GM18909 (cell line): Measurements from ENCODE around the gene KLB.
"Not testable (repeated sequence)": the region's sequence is repeated elsewhere in the genome, so short reads cannot be mapped to it uniquely, and the experiment has no call there.

Experiments used
- ATAC-seq: cut with Tn5 transposase; IDR thresholded peaks from one replicate; pipeline ENCODE4 v1.9.1; 2021; ENCODE audit warnings: mild to moderate bottlenecking; ENCODE audit not compliant: unreplicated experiment, poor library complexity

Gene KLB

DNA sequence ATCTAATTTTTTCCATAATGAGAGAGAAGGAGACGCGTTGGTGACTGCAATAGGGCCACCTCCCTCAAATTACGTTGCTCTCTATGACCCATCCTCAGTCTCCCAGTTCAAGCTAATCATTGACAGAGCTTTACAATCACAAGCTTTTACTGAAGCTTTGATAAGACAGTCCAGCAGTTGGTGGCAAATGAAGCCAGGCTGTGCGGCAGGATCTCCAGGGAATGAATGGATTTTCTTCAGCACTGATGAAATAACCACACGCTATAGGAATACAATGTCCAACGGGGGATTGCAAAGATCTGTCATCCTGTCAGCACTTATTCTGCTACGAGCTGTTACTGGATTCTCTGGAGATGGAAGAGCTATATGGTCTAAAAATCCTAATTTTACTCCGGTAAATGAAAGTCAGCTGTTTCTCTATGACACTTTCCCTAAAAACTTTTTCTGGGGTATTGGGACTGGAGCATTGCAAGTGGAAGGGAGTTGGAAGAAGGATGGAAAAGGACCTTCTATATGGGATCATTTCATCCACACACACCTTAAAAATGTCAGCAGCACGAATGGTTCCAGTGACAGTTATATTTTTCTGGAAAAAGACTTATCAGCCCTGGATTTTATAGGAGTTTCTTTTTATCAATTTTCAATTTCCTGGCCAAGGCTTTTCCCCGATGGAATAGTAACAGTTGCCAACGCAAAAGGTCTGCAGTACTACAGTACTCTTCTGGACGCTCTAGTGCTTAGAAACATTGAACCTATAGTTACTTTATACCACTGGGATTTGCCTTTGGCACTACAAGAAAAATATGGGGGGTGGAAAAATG lies at the start of gene KLB:
KLB (plus strand) TSS at position 168 of the 821 bp plus-strand sequence; CDS start at position 188, 20 bp downstream.
- ATAC-seq = no peak

DNA sequence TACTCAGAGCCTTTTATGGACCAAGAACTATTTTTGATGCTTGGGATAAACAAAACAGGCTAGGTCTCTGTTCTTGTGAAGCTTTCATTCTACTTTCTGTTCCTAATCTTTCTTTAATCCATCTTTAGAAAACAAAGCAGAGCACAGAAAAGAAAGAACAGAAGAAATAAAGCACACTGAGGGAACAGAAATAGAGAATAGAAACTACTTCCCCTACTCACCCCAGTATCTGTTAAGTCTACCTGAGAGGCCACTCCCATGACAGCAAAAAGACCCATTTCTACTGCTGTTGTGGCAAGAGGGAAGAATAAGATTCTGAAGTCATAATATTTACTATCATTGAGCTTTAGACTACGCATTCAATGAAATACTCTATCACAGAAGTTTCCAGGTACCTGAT lies 49.7 kb upstream of the KLB start:
- ATAC-seq = peak; percentile 33

DNA sequence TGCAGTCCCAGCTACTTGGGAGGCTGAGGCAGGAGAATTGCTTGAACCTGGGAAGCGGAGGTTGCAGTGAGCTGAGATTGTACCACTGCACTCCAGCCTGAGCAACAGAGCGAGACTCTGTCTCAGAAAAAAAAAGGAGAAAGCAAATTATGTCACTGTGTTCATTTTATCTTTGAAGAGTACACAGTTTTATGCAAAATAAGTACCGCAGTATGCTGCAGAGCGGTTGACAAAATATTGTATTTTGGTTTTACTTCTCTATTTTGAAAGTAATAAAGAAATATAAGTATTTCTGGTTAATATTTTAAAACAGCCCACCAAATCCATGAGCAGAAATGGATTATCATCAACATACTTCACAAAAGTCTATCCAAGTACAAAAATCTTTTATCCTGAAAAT lies 46.1 kb upstream of the KLB start:
- ATAC-seq = peak; percentile 54

DNA sequence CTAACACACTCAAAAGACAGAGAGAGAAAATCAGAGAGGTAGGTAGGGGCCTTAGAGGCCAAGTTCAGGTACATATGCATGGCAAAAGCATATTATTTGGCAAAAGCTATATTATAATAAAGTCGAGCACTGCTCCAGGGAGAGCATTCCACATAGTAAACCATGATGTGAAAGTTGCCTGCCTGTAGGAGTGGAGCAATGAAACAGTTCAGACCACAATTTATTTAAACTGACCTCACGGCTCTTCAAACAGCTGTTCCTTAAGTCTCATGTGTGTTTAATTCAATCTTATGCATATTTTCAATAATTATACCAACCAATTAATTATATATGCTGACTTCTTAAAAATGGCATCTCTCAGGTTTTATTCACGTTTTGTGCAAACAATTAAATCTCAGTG lies 43.9 kb upstream of the KLB start:
- ATAC-seq = no peak

DNA sequence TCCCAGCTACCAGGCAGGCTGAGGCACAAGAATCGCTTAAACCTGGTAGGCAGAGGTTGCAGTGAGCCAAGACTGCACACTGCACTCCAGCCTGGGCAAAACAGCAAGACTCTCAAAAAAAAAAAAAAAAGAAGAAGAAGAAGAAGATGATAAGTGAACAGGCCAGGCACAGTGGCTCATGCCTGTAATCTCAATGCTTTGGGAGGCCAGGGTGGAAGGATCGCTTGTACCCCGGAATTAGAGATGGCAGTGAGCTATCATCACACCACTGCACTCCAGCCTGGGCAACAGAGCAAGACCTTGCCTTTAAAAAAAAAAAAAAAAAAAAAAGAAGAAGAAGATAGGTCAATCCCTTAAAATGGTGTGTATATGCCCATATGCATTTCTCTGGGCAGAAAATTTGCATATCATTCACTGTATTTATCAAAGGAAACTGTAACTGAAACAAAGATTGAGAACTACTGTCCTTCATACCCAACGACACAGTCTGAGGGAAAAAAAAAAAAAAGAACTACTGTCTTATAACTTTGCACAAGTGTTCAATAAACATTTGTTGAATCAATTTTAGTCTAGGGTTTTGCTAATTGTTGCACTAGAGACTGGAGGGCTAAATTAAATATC lies 42.8 kb upstream of the KLB start:
- peak; percentile 46 for ATAC-seq

DNA sequence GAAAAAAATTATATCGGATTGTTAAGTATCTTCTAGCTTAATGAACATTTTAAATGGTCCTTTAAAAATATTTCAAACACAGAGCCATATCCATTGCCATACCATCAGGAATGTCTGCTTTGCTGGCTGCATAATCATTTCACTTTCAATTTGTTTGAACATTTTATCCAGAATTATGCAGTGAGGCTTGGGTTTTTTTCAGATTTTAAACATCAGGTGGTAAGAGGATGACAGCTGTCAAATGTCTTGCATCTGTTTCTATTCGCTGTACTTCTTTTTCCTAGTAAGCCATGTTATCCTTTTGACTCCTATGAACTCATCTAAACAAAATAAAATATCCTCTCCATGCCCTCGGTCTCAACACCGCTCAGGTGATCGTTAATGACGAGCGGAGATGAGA lies 41.4 kb upstream of the KLB start:
- no peak for ATAC-seq

DNA sequence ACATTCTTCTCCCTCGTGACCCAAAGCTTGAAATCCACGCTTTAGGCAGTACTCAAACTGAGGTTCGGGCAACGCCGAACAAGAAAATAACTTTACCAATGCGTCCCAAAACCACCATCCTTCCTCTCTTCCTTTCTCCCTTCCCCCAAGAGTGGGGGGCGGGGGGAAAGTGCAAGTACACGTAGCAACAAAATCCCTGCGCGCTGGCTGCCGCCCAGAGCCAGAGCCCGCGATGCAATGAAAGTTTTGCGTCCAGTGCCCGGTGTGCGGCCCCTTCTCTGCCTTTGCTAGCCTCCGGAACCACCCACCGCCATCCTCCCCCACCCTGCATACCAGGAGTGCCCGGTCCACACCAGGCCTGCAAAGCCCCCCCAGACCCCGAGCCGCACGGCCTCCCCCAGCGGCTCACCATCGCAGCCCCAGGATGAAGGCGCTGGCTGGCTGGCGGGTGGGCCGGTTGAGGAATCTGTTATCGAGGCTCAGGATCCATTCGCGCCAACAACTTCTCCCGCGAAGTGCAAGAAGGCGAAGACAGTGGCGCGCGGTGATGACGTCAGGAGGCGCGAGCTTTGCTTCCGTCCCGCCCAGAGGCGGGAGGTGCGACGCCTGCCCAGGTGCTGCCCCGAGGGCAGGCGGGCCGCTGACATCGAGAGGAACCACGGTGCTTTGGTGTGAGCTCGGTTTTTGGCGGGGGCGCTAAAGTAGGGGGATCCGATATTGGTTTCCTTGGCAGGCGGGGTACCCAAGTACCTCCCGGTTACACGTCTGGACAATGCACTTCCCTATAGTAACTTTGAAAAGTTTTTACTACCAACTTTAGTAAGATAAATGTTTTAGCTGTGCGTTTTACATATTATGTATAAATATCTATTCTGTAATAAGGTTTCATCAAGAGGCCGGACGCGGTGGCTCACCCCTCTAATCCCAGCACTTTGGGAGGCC lies 40.6 kb upstream of the KLB start, which contains the start of gene RFC1:
RFC1 (minus strand) TSS at position 533 of the 942 bp plus-strand sequence; CDS start at position 412, 121 bp downstream.
- peak; percentile 76 for ATAC-seq

DNA sequence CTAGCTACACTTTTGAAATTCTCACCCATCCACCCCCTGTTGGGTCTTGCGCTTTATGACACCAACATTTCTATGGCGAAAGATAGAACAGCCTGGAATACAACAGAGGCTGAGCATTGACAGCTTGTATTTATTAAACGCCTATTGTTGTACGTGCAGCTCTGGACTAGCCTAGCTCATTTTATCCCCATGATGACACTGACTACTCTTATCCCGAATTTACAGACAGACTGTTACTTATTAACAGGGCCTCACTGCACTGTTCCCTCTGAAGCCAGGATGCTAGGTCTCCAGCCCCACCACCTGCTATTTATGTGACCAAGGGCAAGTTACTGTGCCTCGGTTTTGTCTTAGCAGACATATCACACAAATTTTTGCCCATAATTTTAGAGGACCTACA lies 39.6 kb upstream of the KLB start:
- ATAC-seq = no peak

DNA sequence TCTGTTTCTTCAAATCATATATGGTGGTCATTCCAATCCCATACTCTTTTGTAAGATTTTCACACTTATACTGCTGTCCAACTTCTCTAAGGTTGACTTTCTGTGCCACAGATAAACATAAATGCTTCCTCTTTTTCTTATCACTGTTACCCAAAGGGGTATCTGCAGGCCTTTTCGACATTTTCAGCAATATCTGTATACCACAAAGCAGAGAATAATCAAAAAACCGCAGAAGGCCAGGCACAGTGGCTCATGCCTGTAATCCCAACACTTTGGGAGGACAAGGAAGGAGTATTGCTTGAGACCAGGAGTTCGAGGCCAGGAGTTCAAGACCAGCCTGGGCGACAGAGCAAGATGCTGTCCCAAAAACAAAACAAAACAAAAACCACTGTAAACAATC lies 37.4 kb upstream of the KLB start:
- no peak for ATAC-seq

DNA sequence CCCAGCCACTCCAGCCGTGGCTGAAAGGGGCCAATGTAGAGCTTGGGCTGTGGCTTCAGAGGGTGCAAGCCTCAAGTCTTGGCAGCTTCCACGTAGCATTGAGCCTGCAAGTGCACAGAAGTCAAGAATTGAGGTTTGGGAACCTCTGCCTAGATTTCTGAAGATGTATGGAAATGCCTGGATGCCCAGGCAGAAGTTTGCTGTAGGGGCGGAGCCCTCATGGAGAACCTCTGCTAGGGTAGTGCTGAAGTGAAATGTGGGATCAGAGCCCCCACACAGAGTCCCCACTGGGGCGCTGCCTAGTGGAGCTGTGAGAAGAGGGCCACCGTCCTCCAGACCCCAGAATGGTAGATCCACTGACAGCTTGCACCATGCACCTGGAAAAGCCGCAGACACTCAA lies 35.5 kb upstream of the KLB start:
- ATAC-seq = not testable (repeated sequence)

DNA sequence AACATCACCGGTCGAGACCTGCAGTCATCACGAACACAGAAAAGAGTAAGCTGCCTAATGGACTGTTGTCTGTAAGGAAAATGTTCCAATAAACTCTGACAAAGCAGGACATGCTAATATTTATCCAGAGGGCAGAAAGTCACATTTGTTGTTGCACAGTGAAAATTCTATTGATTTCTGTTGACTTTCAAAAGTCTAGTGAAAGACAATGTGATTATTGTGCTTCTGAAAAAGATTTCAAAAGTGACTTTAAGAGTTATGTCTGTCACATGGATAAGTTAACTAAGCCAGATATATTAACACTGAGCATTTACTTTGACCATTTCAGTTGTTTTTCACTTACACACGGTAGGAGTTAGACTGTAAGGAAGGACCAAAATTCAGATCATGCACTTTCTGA lies 31.3 kb upstream of the KLB start:
- no peak for ATAC-seq

DNA sequence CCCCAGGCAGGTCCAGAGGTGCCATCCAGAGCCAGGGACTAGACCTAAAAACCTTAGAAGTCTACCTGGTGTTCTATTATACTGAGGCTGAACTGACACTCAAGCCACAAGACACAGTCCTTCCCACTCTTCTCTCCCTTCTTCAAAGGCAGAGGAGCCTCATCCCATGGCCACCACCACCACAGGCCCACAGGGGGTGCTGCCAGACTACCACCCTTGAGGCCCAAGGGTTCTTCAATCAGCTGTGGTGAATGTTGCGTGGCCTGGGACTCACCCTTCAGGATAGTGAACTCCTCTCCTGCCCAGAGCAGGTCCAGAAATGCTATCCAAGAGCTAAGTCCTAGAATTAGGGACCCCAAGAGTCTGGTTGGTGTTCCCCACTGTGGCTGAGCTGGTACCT lies 23.0 kb upstream of the KLB start:
- ATAC-seq = no peak

DNA sequence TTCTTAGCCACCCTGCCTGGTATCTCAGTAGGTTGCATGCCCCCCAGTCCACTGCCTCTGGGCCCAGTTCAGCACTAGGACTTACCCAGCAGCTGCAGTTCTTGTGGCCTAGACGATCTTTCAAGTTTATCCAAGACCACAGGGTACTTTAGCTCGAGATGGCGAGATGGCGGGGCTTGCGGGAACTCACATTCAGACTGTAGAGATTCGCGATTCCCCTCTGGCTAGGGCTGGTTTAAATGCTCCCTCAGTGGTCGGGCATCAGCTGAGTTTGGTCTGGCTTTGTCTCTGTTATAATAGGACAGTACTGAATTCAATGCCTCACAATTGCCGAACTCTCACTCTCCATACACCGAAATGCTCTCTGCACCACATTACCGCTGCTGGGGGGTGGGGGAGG lies 22.2 kb upstream of the KLB start:
- no peak for ATAC-seq

DNA sequence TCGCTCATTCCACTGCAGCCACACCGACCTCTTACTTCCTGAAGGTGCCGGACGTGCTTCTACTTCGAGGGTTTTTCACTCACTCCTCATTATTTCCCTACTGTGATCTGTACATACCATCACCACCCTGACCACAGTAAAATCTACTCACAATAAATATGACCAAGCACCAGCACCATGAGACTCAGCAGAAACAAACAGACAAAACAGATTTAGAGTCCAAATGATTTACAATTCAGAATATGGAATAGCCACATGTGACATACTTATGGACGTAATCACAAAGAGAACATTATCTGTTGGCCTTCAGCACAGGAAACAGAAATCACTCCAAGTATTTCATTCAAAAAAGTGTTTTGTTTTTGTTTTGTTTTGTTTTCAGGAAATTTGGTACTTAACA lies 16.1 kb upstream of the KLB start:
- no peak for ATAC-seq

DNA sequence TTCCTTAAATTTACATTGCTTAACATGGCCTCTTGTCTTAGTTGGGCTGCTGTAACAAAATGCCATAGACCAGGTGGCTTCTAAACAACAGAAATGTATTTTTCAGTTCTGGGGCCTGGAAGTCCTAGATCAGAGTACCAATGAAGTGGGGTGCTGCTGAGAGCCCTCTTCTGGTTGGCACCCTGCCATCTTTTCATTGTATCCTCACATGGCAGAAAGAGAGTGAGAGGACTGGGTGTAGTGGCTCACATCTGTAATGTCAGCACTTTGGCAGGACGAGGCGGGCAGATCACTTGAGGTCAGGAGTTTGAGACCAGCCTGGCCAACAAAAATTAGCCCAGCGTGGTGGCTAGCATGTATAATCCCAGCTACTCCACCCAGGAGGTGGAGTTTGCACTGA lies 12.0 kb upstream of the KLB start:
- no peak for ATAC-seq

DNA sequence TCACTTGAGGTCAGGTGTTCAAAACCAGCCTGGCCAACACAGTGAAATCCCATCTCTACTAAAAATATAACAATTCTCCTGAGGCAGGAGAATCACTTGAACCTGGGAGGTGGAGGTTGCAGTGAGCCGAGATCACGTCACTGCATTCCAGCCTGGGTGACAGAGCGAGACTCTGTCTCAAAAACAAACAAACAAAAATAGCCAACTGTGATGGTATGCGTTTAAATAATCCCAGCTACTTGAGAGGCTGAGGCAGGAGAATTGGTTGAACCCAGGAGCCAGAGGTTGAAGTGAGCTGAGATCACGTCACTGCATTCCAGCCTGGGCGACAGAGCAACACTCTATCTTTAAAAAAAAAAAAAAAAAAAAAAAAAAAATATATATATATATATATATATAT lies 5.1 kb upstream of the KLB start:
- ATAC-seq = not testable (repeated sequence)

DNA sequence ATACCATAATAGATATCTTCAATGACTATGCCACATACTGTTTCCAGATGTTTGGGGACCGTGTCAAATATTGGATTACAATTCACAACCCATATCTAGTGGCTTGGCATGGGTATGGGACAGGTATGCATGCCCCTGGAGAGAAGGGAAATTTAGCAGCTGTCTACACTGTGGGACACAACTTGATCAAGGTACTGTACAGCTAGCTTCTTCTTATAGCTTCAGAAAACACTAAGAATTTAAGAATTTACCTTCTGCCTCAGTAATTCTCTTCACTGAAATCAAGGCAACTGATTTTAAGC lies 805 bp downstream of the KLB start:
- no peak for ATAC-seq

DNA sequence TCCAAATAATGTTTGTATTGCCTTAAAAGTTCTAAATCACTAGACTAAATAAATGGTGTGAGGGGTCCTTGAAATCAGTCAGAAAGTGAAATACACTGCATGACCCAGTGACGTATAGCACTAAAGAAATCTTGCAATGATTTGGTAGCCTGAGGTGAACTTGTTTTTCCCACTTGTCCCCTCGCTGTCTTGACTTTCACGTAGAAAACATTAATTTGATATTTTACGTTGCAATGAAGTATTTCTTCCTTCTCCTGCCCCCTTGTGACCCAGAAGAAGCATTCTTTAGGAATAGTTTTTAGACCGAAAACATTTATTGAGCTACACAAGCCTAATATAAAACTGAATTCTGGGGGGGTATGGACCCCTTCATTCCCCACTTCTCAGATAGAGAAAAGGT lies 3.7 kb downstream of the KLB start:
- no peak for ATAC-seq

DNA sequence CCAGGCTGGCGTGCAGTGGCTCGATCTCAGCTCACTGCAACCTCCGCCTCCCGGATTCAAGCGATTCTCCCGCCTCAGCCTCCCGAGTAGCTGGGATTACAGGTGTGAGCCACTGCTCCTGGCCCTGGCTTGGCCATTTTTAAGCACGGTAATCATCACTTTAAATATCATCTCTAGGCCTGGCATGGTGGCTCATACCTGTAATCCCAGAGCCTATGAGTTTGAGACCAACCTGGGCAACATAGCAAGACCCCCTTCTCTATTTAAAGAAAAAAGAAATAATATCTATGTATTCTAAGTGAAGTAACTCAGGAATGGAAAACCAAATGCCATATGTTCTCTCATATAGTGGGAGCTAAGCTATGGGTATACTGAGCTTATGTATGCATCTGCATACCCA lies 4.8 kb downstream of the KLB start:
- not testable (repeated sequence) for ATAC-seq

DNA sequence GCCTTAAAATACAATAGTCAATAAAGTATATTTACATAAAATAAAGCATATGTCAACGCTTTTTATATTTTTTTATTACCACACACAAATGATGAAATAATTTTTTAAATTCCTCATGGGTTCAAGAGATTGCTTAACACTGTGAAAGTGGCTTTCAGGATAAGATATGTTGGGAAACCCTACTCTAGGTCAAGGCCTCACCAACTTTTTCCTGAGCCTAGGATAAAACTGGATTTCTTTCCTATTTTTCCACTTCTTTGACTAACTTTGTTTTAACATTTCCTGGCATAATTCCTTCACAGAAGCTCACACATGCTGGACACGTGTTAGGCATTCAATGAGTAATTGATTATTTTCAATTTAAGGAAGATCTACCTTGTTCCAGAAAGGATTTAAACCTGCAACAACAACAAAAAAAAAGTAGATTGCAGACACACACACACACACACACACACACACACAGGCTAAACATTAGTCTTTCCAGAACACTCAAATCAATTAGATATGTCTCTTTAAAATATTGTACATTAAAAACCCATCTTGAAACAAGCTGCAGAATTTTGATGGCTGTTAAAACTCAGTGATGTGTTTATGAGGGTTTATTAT lies 9.1 kb downstream of the KLB start:
- ATAC-seq = no peak

DNA sequence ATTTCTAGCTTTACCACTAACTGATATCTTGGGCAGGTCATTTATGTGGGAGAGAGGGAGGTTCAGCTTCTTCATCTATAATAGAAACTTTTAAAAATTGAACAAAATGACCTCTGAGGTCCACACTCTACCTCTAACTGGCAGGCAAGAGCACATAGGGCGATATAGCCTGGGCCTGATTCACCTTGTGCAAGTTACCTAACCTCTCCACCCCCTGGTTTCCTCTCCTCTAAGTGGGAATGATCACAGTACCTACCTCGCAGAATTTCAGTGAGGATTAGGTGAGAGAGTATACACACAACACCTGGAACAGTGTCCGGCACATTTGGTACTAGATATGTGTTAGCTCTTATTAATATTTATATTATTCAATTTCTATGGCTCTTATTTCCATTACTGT lies 15.5 kb downstream of the KLB start:
- no peak for ATAC-seq
